Measurements from ENCODE around the gene MTMR10.

Gene MTMR10

DNA sequence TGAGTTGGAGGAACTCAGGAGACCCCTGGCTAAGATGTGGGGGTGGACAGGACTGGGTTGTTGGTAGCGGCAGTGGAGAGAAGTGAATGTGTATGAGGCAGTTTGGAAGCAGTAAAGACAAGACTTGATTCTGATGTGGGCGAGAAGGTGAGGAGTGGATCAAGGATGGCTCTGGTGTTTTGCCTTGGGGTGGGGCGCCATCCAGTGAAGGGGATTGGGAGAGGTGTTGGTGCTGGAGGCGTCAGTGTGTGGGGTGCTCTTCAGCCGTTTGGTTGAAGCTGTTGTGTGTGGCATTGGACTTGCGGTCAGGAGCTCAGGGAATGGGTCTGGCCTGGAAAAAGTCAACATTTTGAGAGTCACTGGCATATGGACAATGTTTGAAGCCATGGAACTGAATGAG is 74.4 kb downstream of the MTMR10 start:
- DNase-seq = no peak

- DNase-seq = no peak
These were observed 77.7 kb downstream of the MTMR10 start for GRCh38 chr15:30913761-30914160.

DNA sequence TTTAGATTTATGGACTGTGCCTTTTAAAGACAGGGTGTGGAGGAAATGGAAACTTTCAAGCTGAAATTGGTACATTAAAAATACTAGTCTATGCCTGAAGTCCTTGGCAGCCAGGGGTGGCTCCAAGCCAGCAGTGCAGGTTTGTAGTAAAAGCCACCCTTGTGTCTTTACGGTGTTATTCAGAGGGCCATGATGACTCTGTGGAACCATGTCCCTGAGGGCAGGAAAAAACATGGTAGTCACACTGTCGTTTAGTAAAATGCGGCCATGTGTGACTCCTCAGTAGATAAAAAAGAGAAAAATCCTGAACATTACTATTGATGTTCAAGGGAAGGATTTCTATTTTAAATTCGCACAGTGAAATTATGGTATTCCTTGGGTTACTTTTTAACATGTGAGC is 85.1 kb downstream of the MTMR10 start:
- no peak for DNase-seq

GRCh38 chr15:30905821-30906220 is 85.6 kb downstream of the MTMR10 start:
- no peak for DNase-seq

GRCh38 chr15:30904812-30905211 is 86.6 kb downstream of the MTMR10 start:
- no peak for DNase-seq

DNA sequence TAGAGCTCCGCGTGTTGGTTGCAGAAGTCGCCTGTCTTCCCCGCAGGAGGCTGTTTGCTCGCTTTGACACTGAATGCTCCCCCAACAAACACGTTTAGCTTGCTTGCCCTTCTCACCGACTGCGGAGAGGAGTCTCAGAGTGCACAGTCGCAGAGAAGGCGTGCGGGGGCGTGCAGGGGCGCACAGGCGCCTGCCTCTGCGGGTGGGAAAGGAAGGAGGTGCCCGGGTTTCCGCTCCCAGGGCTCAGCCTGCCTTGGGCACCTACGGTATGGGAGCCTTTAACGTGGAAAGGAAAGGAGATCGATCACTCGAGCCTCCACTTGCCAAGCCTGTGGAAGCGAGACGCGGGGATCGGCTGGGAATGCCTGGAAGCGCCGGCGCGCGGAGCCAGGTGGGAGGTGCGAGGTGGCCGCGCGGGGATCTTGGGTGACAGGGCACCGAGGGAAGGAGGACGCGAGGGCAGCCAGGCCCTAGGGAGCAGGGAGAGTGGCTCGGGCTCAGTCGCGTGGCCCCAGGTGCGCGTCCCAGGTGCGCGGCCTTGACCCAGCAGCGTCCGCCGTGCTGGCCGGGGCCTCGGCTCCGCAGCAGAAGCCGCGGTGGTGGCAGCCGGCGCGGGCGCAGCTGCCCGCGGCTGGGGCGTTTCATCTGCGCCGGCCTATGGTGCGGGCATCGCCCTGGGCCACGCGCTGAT is 87.8 kb downstream of the MTMR10 start, which contains the start of gene FAN1:
TSS of gene FAN1 (plus strand) at position 419 of the 691 bp plus-strand sequence. CDS start 749 bp downstream, outside the sequence.
- peak; percentile 49 for DNase-seq

GRCh38 chr15:30901889-30902288 is 89.5 kb downstream of the MTMR10 start:
- no peak for DNase-seq

- no peak for DNase-seq
These were observed 95.2 kb downstream of the MTMR10 start for GRCh38 chr15:30896211-30896606.

DNA sequence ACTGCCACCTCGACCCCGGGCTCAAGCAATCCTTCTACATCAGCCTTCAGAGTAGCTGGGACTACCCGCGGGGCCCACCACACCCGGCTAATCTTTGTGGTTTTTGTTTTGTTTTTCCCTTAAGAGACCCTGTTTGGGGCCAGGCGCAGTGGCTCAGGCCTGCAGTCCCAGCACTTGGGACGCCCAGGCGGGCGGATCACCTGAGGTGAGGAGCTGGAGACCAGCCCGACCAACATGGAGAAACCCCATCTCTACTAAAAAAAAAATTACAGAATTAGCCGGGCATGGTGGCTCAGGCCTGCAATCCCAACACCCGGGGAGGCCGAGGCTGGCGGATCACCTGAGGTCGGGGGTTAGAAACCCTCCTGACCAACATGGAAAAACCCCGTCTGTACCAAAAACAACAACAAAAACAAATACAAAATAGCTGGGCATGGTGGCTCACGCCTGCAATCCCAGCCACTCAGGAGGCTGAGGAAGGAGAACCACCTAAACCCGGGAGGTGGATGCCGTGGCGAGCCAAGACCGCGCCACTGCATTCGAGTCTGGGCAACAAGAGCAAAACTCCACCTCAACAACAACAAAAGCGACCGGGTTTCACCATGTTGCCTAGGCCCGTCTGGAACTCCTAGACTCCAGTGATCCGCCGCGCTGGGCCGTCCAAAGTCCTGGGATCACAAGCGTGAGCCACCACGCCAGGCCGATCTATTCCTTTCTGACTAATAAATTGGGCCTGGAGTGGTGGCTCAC is 95.8 kb downstream of the MTMR10 start:
- DNase-seq = no peak

DNA sequence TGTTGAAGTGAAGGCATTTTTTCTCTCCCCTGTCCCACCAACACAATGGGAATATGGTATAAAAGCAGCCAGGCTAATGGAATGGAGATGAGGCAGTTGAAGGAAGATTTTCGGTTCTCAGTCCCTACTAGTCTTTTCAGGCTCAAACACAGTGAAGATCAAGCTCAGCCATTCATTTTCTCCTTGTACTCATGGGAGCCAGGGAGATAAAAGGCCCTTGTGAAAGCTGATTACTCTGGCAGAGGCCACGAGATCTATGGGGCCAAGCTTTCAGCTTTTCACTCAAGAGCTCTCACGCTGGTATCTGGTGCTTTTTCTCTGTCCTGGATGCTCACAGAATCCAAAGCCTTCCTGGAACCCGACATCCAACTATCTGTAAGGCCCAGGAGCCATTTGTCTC is 102.2 kb downstream of the MTMR10 start:
- no peak for DNase-seq

Measured in OCI-M1 (cell line).